GM18517 (cell line): ENCODE data around the gene BNC2.

Experiments used
- ATAC-seq: cut with Tn5 transposase; IDR thresholded peaks from one replicate; pipeline ENCODE4 v1.9.1; 2021; ENCODE audit warnings: mild to moderate bottlenecking, moderate library complexity; ENCODE audit not compliant: unreplicated experiment

Gene BNC2

GRCh38 chr9:16429671-16430070, 440.8 kb downstream of the BNC2 start:
- ATAC-seq: no peak

GRCh38 chr9:16427873-16428427, 442.5 kb downstream of the BNC2 start:
- ATAC-seq: no peak

- no peak for ATAC-seq
Measured at GRCh38 chr9:16426716-16427115, 443.8 kb downstream of the BNC2 start.

- ATAC-seq: no peak
Measured at GRCh38 chr9:16425562-16426231, 444.8 kb downstream of the BNC2 start.

- ATAC-seq: no peak
Measured at GRCh38 chr9:16422114-16422513, 448.4 kb downstream of the BNC2 start.

- no peak for ATAC-seq
Measured at GRCh38 chr9:16421532-16421931, 448.9 kb downstream of the BNC2 start.

- no peak for ATAC-seq
Measured at GRCh38 chr9:16419124-16419523, 451.3 kb downstream of the BNC2 start.

GRCh38 chr9:16418721-16419120, 451.7 kb downstream of the BNC2 start:
- no peak for ATAC-seq

- no peak for ATAC-seq
Measured at GRCh38 chr9:16417749-16418148, 452.7 kb downstream of the BNC2 start.

- ATAC-seq: no peak
Measured at GRCh38 chr9:16417161-16417560, 453.3 kb downstream of the BNC2 start.

- ATAC-seq: no peak
Measured at GRCh38 chr9:16414451-16414850, 456.0 kb downstream of the BNC2 start.

- ATAC-seq: no peak
Measured at GRCh38 chr9:16413509-16414016, 456.9 kb downstream of the BNC2 start.

- no peak for ATAC-seq
Measured at GRCh38 chr9:16412740-16413139, 457.7 kb downstream of the BNC2 start.

GRCh38 chr9:16411311-16411710, 459.2 kb downstream of the BNC2 start:
- ATAC-seq: no peak

- no peak for ATAC-seq
Measured at GRCh38 chr9:16410601-16411280, 459.7 kb downstream of the BNC2 start.

GRCh38 chr9:16407617-16408016, 462.9 kb downstream of the BNC2 start:
- ATAC-seq: no peak

GRCh38 chr9:16406526-16407225, 463.8 kb downstream of the BNC2 start:
- ATAC-seq: no peak

- ATAC-seq: no peak
Measured at GRCh38 chr9:16405421-16405820, 465.0 kb downstream of the BNC2 start.

GRCh38 chr9:16401701-16402100, 468.8 kb downstream of the BNC2 start:
- ATAC-seq: no peak

- no peak for ATAC-seq
Measured at GRCh38 chr9:16398691-16399090, 471.8 kb downstream of the BNC2 start.

- no peak for ATAC-seq
Measured at GRCh38 chr9:16396389-16396788, 474.1 kb downstream of the BNC2 start.

GRCh38 chr9:16391369-16391768, 479.1 kb downstream of the BNC2 start:
- ATAC-seq: no peak
